ENCODE data around the gene RBM4.

DNA sequence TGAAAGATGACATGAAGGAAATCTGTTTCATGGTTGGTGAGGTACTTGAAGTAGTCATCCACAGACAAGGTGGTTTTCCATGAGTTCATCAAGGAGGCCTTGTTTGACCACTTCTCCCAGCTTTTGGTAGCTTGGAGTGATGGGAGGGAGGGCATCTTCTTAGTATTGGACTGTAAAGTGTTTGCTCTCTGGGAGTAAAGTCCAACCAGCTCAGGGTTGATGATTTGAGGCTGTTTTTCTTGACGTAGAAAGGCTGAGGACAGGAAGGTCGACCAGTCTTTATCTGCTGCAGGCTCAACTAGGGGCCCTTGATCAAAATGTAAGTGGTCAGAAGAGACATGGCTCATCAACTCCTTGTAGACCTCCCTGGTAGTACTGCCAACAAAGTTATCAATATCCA lies 47.3 kb upstream of the RBM4 start:
- TF ChIP-seq RAD21 (CRISPR knock-in tag; conservative IDR thresholded peaks at IDR 0.05 in 1 of 2, IDR thresholded peaks at IDR 0.05 in 1 of 2) = no peak
- TF ChIP-seq, protein P1, sequence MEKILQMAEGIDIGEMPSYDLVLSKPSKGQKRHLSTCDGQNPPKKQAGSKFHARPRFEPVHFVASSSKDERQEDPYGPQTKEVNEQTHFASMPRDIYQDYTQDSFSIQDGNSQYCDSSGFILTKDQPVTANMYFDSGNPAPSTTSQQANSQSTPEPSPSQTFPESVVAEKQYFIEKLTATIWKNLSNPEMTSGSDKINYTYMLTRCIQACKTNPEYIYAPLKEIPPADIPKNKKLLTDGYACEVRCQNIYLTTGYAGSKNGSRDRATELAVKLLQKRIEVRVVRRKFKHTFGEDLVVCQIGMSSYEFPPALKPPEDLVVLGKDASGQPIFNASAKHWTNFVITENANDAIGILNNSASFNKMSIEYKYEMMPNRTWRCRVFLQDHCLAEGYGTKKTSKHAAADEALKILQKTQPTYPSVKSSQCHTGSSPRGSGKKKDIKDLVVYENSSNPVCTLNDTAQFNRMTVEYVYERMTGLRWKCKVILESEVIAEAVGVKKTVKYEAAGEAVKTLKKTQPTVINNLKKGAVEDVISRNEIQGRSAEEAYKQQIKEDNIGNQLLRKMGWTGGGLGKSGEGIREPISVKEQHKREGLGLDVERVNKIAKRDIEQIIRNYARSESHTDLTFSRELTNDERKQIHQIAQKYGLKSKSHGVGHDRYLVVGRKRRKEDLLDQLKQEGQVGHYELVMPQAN (IDR thresholded peaks at IDR 0.05; ENCODE audit: borderline replicate concordance) = no peak
- TF ChIP-seq ILK (tag; IDR thresholded peaks at IDR 0.05; ENCODE audit: borderline replicate concordance, low read depth) = no peak
- no peak for TF ChIP-seq TCF7L2 (IDR thresholded peaks at IDR 0.05; ENCODE audit: low read depth, low read length)
- TF ChIP-seq BMI1 (IDR thresholded peaks at IDR 0.05; ENCODE audit: low read length) = no peak
- TF ChIP-seq RERE (CRISPR knock-in tag; IDR thresholded peaks at IDR 0.05; ENCODE audit: borderline replicate concordance) = no peak
- TF ChIP-seq STAT5B (CRISPR knock-in tag; IDR thresholded peaks at IDR 0.05) = no peak
- TF ChIP-seq NRF1 (conservative IDR thresholded peaks at IDR 0.05 in 1 of 2, IDR thresholded peaks at IDR 0.05 in 1 of 2) = no peak
- TF ChIP-seq TAF1 (IDR thresholded peaks at IDR 0.05; ENCODE audit: control insufficient read depth, extremely low read depth, insufficient read depth, low read length, severe bottlenecking) = no peak
- TF ChIP-seq GATA2 (CRISPR knock-in tag; IDR thresholded peaks at IDR 0.05) = no peak
- TF ChIP-seq FOS (IDR thresholded peaks at IDR 0.05; ENCODE audit: extremely low read depth, insufficient read length) = no peak
- TF ChIP-seq FOXP4 (CRISPR knock-in tag; IDR thresholded peaks at IDR 0.05; ENCODE audit: borderline replicate concordance) = no peak
- no peak for TF ChIP-seq SMC3 (conservative IDR thresholded peaks at IDR 0.05; ENCODE audit: insufficient read depth, low read depth, low read length)
